ENCODE results near the gene HSD11B2.

HSD11B2 gene

DNA sequence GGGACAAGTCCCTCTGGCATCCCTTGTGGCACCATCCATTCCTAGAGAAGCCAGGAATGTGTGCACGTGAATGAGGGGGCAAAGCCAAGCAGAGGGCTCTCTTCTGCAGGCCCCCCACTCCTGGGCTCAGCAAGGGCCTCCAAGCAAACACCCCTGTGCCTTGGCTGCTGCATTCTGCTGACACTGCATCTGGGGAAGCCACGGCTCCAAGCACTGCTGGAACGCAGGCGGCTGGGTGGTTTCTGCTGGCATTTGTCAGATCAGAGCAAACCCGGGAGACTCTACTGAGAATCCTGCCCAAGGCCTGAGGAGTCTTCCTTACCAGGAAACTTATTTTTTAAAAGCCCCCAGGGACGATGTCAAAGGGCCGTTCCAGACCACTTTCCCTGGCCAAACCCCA, 26.7 kb downstream of the HSD11B2 start:
- DNase-seq (ENCODE audit: low read depth, low spot score): no peak
- in situ Hi-C loops (cut with HindIII; ENCODE audit: low sequenced_read_pairs): no loop called here
- TF ChIP-seq, protein P1, sequence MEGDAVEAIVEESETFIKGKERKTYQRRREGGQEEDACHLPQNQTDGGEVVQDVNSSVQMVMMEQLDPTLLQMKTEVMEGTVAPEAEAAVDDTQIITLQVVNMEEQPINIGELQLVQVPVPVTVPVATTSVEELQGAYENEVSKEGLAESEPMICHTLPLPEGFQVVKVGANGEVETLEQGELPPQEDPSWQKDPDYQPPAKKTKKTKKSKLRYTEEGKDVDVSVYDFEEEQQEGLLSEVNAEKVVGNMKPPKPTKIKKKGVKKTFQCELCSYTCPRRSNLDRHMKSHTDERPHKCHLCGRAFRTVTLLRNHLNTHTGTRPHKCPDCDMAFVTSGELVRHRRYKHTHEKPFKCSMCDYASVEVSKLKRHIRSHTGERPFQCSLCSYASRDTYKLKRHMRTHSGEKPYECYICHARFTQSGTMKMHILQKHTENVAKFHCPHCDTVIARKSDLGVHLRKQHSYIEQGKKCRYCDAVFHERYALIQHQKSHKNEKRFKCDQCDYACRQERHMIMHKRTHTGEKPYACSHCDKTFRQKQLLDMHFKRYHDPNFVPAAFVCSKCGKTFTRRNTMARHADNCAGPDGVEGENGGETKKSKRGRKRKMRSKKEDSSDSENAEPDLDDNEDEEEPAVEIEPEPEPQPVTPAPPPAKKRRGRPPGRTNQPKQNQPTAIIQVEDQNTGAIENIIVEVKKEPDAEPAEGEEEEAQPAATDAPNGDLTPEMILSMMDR (IDR thresholded peaks at IDR 0.05; ENCODE audit: low read depth, low read length): no peak
- no peak overlapping the region for H3K4me3 ChIP-seq (ENCODE audit: low read depth, low read length)

DNA sequence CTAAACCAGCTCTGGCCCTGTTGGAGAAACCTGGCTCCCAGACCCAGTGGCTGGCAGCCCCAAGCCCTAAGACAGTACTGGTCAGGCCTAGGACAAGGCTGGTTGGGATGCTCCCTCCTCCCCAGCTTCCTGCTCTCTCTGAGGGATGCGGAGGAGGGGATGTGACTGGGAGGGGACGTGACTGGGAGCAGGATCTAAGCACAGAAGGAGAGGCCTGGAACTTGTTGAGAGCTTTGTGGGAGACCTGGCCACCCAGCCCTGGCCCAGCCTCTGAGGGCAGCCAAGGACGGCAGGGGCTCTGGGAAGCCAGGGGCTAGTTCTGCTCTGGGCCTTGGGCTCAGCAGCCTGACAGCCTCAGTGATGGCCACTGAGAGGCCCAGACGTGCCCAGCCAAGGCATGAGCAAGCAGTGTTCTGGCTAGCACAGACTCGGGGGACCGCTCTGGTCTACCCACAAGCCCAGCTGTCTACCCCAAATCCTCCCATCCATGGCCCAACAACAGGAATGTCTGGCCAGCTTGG, 27.3 kb downstream of the HSD11B2 start:
- in situ Hi-C loops (cut with HindIII; ENCODE audit: low sequenced_read_pairs): no loop called here
- TF ChIP-seq, protein P1 (IDR thresholded peaks at IDR 0.05; ENCODE audit: low read depth, low read length): no peak
- no peak overlapping the region for H3K4me3 ChIP-seq (ENCODE audit: low read depth, low read length)
- DNase-seq (ENCODE audit: low read depth, low spot score): no peak

DNA sequence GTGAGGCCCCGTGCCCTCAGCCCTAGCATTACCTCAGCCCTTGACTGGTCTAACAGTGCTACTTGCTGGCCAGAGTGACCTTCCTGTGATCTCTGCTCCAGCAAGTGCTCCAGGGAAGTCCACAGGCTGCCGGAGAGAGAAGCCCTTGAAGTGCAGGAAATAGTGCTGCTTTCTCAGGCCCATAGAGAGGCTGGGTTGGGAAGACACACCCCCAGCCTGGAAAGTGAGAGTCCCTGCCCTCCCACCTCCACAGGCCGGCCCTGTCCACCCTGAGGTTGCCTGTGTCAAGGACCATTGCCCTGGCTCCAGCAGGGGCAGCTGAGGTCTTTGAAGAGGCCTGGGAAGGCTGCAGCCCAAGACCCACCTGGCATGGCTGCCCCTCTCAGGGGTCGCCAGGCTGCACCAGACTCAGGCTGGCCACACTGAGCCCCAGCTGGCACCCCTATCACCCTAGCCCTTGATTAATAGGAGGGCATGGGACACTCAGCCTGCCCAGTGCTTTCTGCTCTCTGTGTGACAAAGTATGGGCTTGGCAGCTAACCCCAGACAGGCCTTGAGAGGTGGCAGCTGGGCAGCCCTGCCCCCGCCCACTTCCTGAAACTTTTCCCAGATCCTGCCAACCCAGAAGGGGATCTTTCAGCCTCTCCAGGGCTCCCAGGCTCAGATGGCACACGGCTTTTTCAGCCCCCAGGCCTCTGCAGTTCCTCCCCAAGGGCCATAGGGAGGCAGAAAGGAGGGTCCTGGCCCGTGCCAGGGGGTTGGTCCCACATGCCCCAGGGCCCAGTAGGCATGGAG, 28.3 kb downstream of the HSD11B2 start:
- no peak for DNase-seq (ENCODE audit: low read depth, low spot score)
- no peak overlapping the region for H3K4me3 ChIP-seq (ENCODE audit: low read depth, low read length)
- TF ChIP-seq, protein P1 (IDR thresholded peaks at IDR 0.05; ENCODE audit: low read depth, low read length): no peak
- in situ Hi-C loops (cut with HindIII; ENCODE audit: low sequenced_read_pairs): no loop called here

DNA sequence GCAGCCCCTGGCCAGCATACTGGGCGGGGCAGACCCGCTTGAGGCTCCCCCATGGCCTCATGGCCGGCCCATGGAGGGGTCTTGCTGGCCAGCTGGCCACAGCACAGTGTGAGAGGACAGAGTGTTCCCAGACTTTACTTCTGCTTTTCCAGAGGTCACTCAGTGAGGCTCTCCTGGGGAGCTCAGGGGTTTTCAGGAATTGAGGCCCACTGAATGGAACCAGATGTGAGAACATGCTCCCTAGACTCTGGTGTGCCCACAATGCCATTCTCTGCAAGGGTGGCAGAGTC, 28.9 kb downstream of the HSD11B2 start:
- H3K4me3 ChIP-seq (ENCODE audit: low read depth, low read length): no peak overlapping the region
- TF ChIP-seq, protein P1 (IDR thresholded peaks at IDR 0.05; ENCODE audit: low read depth, low read length): no peak
- in situ Hi-C loops (cut with HindIII; ENCODE audit: low sequenced_read_pairs): no loop called here
- DNase-seq (ENCODE audit: low read depth, low spot score): no peak

DNA sequence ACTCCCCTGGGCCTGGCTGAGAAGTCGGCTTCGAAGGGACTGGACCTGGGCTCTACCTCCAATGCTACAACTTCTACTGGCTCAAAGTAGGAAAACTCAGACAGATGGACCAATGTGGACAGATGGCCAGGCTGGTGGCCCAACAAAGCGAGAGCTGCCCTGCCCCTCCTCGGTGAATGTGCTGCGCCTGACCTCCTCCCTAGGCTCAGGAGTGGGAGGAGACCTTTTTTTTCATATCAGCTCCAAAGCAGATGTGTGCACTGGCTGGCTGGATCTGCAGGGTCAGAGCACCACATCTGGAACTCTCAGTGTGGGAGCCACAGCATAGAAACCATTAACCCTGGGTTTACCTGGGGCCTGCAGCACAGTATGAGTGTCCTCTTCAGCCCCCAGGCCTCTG, 29.2 kb downstream of the HSD11B2 start:
- in situ Hi-C loops (cut with HindIII; ENCODE audit: low sequenced_read_pairs): no loop called here
- no peak overlapping the region for H3K4me3 ChIP-seq (ENCODE audit: low read depth, low read length)
- DNase-seq (ENCODE audit: low read depth, low spot score): no peak
- TF ChIP-seq, protein P1 (IDR thresholded peaks at IDR 0.05; ENCODE audit: low read depth, low read length): no peak

DNA sequence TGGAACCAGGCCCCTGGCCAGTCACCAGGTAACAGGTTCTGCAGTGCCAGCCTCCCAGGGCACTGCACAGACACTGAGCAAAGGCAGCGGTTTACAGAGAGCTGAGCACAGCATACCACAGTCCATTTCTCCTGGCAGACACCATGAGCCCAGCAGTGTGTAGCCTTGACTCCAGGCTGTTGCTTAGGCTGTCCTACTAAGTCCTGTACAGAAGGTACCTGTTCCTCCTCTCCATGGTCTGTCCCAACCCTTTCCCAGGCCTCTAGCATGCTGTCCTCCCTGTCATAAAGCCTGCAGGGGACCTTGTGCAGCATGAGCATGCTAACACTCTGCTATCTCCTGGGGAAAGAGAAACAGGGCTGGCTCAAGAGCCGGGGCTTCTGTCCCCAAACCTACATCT, 30.0 kb downstream of the HSD11B2 start:
- no peak overlapping the region for H3K4me3 ChIP-seq (ENCODE audit: low read depth, low read length)
- TF ChIP-seq, protein P1 (IDR thresholded peaks at IDR 0.05; ENCODE audit: low read depth, low read length): no peak
- in situ Hi-C loops (cut with HindIII; ENCODE audit: low sequenced_read_pairs): no loop called here
- no peak for DNase-seq (ENCODE audit: low read depth, low spot score)
